Fibroblast of skin of right quadriceps (primary cell): ENCODE measurements around the gene ZC3HAV1.
"Not testable (repeated sequence)": the region's sequence is repeated elsewhere in the genome, so short reads cannot be mapped to it uniquely, and the experiment has no call there.

Source experiments
- DNase-seq: peaks from one replicate; pipeline ENCODE4 v3.0.0-alpha.2; 2013

ZC3HAV1 gene

DNA sequence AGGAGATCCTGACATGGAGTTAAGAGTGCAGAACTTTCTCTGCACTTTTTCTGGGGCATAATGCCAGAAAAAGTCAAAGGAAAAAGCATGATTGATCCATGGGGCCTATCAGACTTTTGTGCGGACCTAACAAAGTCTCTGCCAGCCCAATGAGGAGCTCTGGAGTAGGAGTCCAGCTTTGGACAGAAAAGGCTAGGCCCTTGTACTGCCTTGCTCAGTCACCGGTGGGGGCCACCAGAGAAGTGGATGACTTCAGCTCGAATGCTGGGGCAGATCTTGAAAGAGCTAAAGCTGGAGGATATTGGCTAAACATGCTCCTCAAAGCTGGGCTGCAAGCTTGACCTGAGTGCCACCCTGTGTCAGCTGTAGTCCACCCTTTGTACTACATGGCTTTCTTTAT is 2.8 kb upstream of the ZC3HAV1 start:
- no peak for DNase-seq

DNA sequence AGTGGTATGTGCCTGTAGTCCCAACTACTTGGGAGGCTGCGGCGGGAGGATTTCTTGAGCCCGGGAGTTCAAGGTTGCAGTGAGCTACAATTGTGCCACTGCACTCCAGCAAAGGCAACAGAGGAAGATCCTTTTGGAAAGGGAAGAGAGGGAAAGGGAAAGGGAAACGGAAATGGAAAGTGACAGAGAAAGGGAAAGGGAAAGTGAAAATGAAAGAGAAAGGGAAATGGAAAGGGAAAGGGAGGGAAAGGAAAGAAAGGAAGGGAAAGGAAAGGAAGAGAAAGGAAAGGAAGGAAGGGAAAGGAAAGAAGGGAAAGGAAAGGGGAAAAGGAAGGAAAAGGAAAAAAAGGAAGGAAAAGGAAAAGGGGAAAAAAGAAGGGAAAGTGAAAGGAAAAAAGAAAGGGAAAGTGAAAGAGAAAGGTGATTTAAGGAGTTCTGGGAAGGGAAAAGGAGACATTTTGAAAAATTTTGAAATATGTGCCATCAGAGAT is 2.3 kb upstream of the ZC3HAV1 start:
- DNase-seq, result no peak

DNA sequence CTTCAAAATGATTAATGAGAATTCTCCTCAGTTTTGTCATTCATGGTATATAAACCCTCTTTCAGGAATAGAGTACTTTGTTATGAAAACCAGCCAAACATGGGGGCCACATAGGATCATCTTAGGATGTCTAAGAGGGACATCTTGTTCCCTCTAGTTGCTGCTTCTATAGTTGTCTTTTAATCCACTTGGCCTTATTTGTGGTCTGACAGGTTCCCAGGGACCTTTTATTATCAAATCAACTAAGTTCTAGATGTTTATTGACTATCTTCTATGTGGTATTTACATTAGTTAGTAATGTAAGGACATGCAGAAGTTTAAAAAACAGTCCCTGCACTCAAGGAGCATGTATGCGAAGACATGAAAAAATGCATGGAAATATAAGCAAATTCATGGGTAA is 1.6 kb upstream of the ZC3HAV1 start:
- no peak for DNase-seq

DNA sequence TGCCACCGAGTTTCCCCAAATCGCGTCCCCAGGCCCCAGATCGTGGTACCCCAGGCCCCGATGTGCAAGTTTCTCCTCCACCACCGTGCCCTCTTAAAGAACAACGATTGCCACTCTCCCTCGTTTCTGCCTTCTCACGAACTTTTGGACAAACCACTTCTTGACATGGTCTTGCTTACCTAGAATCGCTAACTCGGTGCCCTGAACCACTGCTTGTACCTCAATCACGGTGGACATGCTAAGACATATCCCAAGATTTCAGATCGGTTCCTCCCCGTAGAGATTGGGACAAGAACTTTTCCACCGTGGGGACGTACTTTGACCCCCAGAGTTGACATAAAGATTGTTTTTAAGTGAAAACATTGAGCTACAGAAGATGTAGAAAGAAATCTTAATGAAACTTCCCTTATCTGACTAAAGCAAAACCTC is 477 bp upstream of the ZC3HAV1 start:
- DNase-seq, result no peak

DNA sequence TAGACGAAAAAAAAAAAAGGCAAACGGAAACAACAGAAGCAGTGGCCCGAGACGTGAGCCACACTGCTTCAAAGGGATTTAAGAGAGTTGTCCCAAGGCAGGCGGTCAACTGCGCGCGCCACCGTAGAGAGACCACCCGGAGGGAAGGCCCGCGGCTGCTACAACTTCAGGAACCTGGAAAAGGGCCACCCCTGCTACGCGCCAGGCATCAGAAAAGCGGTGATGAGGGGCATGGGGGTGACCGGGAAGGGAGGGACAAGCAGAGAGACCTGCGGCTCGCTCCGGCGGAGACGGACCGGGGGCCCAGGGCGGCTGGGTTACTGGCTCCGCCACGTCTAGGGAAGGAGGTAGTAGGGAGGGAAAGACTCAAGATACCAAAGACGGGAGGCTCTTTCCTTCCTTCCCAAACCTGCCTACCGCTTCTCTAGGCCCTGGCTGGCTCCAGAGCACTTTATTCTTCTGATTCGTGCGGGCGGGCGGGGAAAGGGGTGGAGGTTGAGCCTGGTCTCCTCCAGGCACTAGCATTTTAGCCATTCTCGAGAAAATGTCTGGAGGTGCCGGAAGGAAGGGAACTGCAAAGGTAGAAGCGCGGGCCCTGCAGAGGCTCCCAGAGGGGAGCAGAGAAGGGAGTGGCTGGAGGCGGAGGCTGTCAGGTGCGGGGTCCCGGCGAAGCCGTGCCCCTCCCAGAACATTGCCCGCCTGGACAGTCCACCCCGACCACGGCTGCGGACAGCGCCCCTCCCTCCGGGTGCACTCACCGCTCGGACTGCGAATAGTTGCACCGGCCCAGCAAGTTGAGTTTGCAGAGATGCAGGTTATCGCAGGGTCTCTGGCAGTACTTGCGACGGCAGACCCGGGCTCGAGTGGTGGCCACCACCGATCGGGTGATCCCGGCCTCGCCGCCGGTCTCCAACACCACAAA is 993 bp downstream of the ZC3HAV1 start:
- DNase-seq, result peak; percentile 15

DNA sequence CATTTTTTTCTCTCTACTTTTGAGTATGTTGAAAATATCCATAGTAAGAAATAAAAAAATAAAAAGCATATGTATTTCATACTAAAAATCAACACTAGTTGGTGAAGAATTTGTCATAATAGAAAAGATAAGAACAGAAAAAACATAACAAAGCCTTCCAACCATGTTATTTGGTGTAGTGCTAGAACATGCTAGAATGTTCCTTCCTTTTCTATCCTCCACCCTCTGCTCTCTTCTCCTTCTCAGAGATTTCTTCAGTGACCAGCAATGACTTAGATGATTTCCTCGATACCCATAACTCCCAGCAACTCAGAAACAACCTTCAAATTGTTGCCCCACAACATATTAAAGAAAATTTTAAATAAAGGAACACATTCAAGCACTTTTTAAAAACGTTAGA is 2.6 kb downstream of the ZC3HAV1 start:
- DNase-seq, result no peak

DNA sequence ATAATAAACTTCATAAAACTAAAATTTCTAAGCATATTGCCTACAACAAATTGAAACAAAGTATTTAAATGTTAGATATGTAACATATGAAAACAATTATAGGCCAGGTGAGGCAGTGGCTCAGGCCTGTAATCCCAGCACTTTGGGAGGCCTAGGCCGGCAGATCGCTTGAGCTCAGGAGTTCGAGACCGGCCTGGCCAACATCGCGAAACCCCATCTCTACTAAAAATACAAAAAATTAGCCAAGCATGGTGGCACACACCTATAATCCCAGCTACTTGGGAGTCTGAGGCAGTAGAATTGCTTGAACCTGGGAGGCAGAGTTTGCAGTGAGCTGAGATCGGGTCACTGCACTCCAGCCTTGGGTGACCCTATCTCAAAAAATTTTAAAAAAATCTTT is 3.3 kb downstream of the ZC3HAV1 start:
- DNase-seq, result not testable (repeated sequence)

GRCh38 chr7:139105484-139105883 is 4.0 kb downstream of the ZC3HAV1 start:
- no peak for DNase-seq

DNA sequence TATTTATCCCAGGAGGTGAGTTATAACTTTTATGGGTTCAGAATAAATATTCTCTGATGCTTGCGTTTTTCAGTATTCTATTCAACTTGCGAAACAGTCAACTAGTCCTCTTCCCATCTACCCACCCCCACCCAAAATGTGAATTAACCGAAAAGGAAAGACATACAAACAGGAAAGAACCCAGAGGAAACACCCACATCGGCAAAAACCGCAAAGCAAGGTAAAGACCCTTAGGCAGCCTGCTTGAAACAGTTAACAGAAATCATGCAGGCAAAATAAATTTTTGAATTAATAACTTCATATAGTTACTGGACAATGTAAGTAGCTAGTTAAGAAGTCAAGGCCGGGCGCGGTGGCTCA is 5.4 kb downstream of the ZC3HAV1 start:
- no peak for DNase-seq

- DNase-seq, result no peak
These were observed 6.3 kb downstream of the ZC3HAV1 start for GRCh38 chr7:139103057-139103815.

- DNase-seq, result not testable (repeated sequence)
These were observed 7.8 kb downstream of the ZC3HAV1 start for GRCh38 chr7:139101637-139102158.

GRCh38 chr7:139099172-139099947 is 10.2 kb downstream of the ZC3HAV1 start:
- no peak for DNase-seq

GRCh38 chr7:139095194-139095659 is 14.3 kb downstream of the ZC3HAV1 start:
- no peak for DNase-seq

- no peak for DNase-seq
These were observed 14.9 kb downstream of the ZC3HAV1 start for GRCh38 chr7:139094596-139094995.

DNA sequence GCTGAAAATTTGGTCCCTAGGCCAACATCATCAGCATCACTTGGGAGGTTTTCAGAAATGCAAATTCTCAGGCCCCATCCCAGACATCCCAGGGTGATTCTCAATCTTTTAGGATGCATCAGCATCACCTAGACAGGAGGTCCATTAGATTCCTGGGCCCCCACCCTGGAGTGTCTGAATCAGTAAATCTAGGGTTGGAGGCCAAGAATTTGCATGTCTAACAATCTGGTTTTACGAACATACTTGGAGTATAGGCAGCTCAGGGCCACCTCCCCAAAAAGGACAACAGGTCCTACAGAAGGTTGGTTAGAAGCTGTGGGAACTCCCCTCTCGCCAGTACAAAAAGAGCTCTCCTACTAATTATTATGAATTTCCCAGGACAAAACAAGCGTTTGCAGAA is 15.5 kb downstream of the ZC3HAV1 start:
- DNase-seq, result no peak

- DNase-seq, result not testable (repeated sequence)
These were observed 16.0 kb downstream of the ZC3HAV1 start for GRCh38 chr7:139093512-139093911.

- DNase-seq, result no peak
These were observed 17.3 kb downstream of the ZC3HAV1 start for GRCh38 chr7:139092090-139092796.

DNA sequence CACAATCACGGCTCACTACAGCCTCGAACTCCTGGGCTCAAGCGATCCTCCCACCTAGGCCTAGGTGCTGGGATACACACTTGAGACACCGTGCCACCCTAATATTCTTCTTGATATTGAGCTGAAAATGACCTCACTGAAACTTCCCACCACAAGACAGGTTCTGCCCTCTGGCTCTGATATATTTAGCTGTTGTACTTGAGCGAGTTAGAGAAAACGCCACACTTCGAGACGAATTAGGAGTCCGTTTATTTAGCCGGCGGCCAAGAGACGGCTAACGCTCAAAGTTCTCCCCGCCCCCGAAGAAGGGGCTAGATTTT is 17.9 kb downstream of the ZC3HAV1 start:
- no peak for DNase-seq

DNA sequence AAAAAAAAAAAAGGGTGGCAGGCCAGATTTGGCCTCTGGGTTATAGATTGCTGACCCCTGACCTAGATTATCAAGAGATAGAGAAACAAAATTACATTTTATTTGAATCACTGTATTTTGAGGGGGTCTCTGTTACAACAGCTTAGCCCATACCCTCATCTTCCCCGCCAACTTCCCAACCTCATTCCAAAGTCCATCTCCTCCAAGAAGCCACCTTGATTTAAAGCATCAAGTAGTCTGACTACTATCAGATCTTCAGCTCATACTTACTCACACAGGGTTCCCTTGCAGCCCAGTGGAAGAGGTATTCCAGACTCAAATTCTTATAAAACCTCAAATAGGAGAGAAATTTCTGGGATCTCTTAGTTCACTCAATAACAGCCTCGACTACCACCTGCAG is 20.4 kb downstream of the ZC3HAV1 start:
- no peak for DNase-seq

- DNase-seq, result no peak
These were observed 21.3 kb downstream of the ZC3HAV1 start for GRCh38 chr7:139088268-139088667.

- DNase-seq, result no peak
These were observed 22.3 kb downstream of the ZC3HAV1 start for GRCh38 chr7:139087212-139087611.

- DNase-seq, result no peak
These were observed 23.1 kb downstream of the ZC3HAV1 start for GRCh38 chr7:139086454-139086853.
